GM20000 (cell line): ENCODE results near the gene APBB1IP.

Experiments
- DNase-seq: peaks from one replicate; pipeline ENCODE4 v3.0.0; 2012; ENCODE audit warnings: low spot score
- CTCF ChIP-seq: IDR thresholded peaks from 2 replicates; pipeline ENCODE4 v1.5.1; 2012; ENCODE audit warnings: mild to moderate bottlenecking, control low read depth; ENCODE audit errors: extremely low read depth, missing control alignments

Gene APBB1IP

DNA sequence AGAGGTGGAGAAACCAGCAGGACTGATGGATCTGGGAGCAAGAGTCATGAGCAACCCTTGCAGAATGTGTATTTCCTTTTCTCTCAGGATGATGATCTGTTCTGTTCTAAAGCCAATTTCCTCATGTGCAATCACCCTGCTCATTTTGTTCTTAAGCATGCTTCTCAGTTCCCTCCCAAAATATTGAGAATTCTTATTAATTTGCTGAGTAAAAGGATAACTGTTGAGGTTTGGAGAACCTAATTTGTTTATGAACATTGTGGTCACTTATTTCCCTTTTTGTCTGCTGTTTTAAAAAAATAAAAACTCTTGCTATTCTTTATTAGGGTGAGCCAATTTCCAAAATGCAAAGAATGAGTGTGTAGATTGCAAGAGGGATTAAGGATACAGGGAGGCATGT is 106.8 kb downstream of the APBB1IP start:
- no peak for DNase-seq
- TF ChIP-seq CTCF: no peak

DNA sequence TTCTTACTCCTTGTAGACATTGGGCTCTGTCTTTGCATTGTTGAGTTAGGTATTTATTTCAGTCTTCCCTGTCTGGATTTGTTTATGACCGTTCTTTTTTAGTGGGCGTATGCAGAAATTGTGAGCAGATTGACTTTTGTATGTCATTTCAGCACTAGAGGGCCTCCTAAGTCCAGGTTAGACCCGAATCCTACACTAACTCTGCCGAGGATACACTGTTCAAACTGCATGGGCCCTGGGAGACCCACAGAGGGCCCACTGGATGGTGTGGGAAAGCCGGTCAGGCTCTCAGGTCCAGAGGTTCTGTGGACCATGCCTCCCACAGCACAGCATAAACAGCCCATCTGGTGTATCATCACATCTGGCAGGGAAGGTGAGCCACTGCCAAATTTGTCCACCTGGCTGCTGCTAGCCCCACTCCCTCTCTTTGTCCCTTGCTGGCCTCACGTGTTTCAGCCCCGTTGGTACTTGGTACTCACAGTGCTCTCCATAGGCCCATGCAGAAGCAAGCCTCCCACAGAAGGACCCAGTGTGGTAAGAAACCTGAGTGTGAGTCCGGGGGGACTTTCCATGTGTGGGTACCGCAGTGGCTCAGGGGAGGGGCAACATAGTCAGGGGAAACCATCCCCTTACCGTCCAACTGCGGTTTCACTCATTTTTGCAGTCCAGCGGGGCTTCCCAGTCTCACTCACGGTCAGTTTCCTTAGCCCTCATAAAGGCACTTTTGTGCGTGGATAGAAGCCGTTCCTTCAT is 112.8 kb downstream of the APBB1IP start:
- no peak for DNase-seq
- no peak for TF ChIP-seq CTCF

- no peak for DNase-seq
- no peak for TF ChIP-seq CTCF
Observed at GRCh38 chr10:26554246-26554645, 116.1 kb downstream of the APBB1IP start.

GRCh38 chr10:26555719-26556368 is 117.7 kb downstream of the APBB1IP start:
- TF ChIP-seq CTCF: no peak
- no peak for DNase-seq

- peak; percentile 73 for DNase-seq
- TF ChIP-seq CTCF: peak; percentile 38
Observed at GRCh38 chr10:26556748-26557640, 118.9 kb downstream of the APBB1IP start.

GRCh38 chr10:26557641-26558014 is 119.5 kb downstream of the APBB1IP start:
- no peak for TF ChIP-seq CTCF
- DNase-seq: no peak
